GM12891 (cell line): ENCODE results near the gene TSPAN3.

ENCODE experiments used
- PAX5 ChIP-seq: IDR thresholded peaks from 2 replicates; pipeline ENCODE4 v1.6.1; 2011; ENCODE audit warnings: low read length, moderate library complexity, mild to moderate bottlenecking; ENCODE audit not compliant: insufficient read depth, severe bottlenecking
- POLR2A ChIP-seq: IDR thresholded peaks from 2 replicates; pipeline ENCODE4 v1.6.1; 2011; ENCODE audit warnings: low read depth, low read length, control low read depth
- POLR2AphosphoS5 ChIP-seq: IDR thresholded peaks from 2 replicates; pipeline ENCODE4 v1.6.1; 2011; ENCODE audit warnings: low read depth, low read length, control low read depth
- POU2F2 ChIP-seq: IDR thresholded peaks from 2 replicates; pipeline ENCODE4 v1.6.1; 2011; ENCODE audit warnings: low read depth, mild to moderate bottlenecking, control low read depth, low read length, moderate library complexity
- SPI1 ChIP-seq: IDR thresholded peaks from 2 replicates; pipeline ENCODE4 v1.6.1; 2011; ENCODE audit warnings: low read depth, low read length, control low read depth
- TAF1 ChIP-seq: IDR thresholded peaks from 2 replicates; pipeline ENCODE4 v1.6.1; 2011; ENCODE audit warnings: low read depth, low read length, control low read depth

DNA sequence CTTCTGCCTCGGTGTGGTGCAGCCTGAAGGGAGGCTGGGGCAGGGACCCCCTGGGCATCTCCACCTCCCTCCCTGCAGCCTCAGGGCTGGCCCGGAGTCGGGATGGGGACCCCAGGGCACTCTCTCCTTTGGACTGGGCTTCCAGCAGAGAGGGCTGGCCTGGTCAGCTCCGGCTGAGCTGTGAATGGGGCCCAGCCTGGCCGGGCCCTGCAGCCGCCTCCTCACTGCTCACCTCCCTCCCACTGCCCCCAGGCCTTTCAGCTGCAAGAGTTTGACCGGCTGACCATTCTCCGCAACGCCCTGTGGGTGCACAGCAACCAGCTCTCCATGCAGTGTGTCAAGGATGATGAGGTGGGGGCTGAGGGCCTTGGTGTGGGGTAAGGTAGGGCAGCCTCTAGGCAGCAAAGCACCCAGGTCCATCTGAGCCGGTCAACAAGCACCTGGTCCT, 40.0 kb downstream of the TSPAN3 start:
- TF ChIP-seq POLR2A = no peak
- TF ChIP-seq POLR2AphosphoS5 = no peak
- TF ChIP-seq TAF1 = no peak
- TF ChIP-seq POU2F2 = no peak
- TF ChIP-seq SPI1 = no peak
- no peak for TF ChIP-seq PAX5
